GM18502 (cell line): ENCODE results near the gene NAT10.

Experiments used
- ATAC-seq: cut with Tn5 transposase; IDR thresholded peaks from one replicate; pipeline ENCODE4 v1.9.1; 2021; ENCODE audit warnings: mild to moderate bottlenecking; ENCODE audit not compliant: unreplicated experiment, poor library complexity

NAT10 gene

GRCh38 chr11:34147581-34147980 lies 42.2 kb downstream of the NAT10 start:
- ATAC-seq = no peak

GRCh38 chr11:34148504-34149165 lies 43.2 kb downstream of the NAT10 start:
- no peak for ATAC-seq

DNA sequence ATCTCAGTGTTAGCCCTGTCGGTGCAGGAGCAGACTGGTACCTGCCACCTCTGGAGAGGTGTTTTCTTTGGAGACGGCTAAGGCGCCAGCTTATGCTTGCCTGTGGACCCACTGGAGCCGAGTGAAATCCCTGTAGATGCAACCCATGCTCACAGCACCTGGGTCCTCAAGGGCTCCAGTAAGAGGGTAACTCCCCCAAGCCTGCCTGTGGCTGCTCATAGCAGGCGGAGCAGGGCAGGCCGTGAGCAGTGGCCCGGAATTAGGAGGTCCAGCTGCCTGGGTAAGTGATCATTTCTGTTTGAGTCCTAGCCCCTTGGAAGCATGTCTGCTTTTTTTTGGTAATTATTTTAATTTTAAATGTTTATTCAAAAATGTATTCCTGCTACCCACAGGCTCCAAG lies 43.8 kb downstream of the NAT10 start:
- ATAC-seq = no peak

- ATAC-seq = no peak
These were observed 44.4 kb downstream of the NAT10 start for GRCh38 chr11:34149786-34150185.

GRCh38 chr11:34150494-34151151 lies 45.2 kb downstream of the NAT10 start:
- ATAC-seq = no peak

DNA sequence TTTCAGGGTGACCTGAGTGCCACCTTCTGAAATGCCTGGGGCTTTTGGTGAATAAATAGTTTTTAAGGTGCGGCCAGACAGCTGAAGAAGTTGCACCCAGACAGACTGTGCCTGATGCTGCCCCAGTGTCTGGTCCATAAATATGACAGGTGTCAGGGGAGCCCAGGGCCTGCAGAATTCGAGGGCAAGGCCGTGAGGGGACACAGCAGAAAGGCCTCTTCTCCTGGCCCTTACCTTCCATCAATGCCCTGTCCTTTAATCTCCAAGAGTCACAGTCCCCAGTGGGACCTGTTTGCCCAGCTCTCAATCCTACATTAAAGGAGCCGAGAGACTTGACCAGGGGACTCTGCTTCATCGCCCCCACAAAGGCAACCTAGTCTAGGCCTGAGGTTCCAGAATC lies 45.7 kb downstream of the NAT10 start:
- no peak for ATAC-seq

- ATAC-seq = no peak
These were observed 46.8 kb downstream of the NAT10 start for GRCh38 chr11:34151916-34152845.

- ATAC-seq = peak; percentile 88
These were observed 48.8 kb downstream of the NAT10 start for GRCh38 chr11:34154059-34154875.

DNA sequence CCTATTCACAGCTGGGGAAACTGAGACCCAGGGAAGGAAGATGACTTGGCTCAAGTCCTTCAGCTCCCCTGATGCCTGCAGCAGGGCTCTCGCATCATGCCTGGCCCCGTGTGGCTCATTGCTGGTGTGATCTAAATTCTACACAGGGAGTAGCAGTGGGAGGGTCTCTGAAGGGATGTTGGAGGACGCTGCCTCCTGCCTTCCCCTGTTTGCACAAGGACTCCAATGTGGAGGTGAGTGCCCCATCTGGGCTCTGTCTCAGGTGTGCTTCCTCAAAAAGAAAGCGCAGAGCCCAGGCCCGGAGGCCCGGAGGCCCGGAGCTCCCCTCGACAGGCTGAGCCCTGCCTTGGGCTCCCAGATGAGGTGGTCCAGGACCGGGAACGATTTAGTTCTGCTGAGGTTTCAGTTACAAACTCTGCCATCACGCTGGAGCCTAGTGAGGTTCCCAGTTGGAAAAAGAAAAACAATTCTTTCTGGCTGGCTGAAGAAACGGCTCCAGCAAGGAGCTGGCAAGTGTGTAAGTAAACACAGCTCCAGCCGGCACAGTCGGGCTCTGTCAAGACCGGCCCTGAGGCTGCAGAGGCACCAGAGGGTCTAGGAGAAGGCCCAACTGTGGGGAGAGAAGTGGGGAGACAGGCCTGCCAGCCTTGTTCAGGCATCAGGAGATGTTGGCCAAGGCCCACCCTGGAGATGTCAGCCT lies 49.8 kb downstream of the NAT10 start:
- no peak for ATAC-seq

- no peak for ATAC-seq
These were observed 50.3 kb downstream of the NAT10 start for GRCh38 chr11:34155757-34156062.

- no peak for ATAC-seq
These were observed 51.7 kb downstream of the NAT10 start for GRCh38 chr11:34157163-34157562.

- ATAC-seq = no peak
These were observed 53.2 kb downstream of the NAT10 start for GRCh38 chr11:34158661-34159060.

- no peak for ATAC-seq
These were observed 54.8 kb downstream of the NAT10 start for GRCh38 chr11:34160049-34160721.

DNA sequence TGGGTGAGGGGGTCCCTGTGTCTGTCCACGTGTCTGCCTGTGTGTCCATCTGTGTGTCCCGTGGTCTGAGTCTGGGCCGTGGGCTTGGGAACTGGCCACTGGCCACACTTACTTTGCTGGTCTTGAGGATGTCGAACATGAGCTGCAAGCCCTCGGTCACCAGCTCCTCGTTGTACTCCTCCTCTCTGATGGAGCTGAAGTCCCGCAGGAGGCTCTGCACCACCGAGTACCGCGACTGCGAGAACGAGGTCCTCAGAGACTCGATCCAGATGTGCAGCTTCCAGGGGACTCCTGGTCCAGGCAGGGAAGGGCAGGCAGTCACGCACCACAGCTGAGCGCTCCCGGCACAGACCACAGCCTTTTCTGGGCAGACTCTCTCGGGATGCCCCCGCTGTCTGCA lies 55.4 kb downstream of the NAT10 start:
- ATAC-seq = no peak

DNA sequence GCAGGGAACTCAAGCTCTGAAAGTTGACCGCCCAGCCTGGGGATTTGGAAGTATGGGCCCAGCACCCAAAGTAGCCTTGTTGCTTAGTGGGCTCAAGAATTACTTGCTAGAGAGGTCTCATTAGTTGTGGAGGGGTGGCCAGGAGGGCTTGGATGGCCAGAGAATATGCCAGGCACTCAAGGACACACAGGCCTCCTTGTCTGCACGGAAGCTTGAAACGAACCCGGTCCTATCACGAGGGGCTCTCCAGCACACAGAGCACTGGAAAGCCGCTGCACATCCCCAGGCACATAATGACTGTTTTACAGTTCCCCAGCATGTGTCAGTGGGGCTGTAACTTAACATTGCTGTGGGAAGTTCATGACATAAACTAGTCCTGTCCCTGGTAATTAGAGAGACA lies 55.9 kb downstream of the NAT10 start:
- ATAC-seq = no peak

- no peak for ATAC-seq
These were observed 56.5 kb downstream of the NAT10 start for GRCh38 chr11:34161812-34162492.

DNA sequence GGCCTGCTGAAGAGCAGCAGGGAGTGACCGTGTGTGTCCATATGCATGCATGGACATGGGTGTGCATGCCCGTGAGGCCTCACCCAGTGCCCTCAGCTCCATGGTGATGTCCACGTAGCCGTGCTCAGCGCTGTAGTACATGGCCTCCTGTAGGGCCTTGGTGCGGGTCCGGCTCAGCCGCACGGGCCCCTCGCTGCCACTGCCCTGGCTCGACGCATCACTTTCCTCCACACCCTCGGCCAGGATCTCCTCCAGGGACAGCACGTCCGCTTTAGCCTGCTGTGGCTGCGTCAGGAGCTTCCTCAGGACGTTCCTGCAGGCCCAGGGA lies 57.0 kb downstream of the NAT10 start:
- ATAC-seq = no peak

GRCh38 chr11:34162856-34163255 lies 57.4 kb downstream of the NAT10 start:
- no peak for ATAC-seq

DNA sequence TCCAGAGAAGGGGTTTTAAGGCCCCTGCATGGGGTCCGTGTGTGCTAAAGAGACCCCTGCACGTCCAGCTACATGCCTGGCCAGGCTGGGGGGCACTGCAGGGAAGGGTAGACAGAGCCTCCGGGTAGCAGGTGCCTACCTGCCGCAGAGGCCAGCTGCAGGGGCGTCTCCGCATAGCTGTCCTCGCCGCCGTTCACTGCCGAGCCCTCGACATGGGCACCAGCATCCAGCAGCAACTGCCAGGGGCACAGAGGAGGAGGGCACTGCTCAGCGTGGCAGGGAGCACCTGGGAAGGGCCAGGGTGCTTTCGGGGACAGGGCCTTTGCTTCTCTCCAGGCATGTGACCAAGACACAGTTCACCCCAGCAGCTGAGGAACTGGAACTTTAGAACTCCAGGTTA lies 59.7 kb downstream of the NAT10 start:
- no peak for ATAC-seq
